Gastrocnemius medialis (tissue), 4 donors: Measurements from ENCODE around the gene P2RY14.

ENCODE experiments used
- POLR2A ChIP-seq, 2 donors: fragments of 450-650 bp; IDR thresholded peaks; one replicate each; pipeline ENCODE4 v1.6.1; 2017; ENCODE audit warnings: antibody characterized with exemption in 2 of 2, mild to moderate bottlenecking in 2 of 2, moderate library complexity in 2 of 2
- TF ChIP-seq, protein P1 (sequence below), 5 experiments: fragments of 450-650 bp in 3 of 5; fragments of 200-600 bp in 2 of 5; sonication (generic) in 2 of 5; IDR thresholded peaks in 4 of 5; conservative IDR thresholded peaks in 1 of 5; 1 replicate in 4 of 5; 2 replicates in 1 of 5; pipeline ENCODE4 v1.5.1; 2016 to 2019; ENCODE audit warnings: antibody characterized with exemption in 5 of 5, mild to moderate bottlenecking in 3 of 5, moderate library complexity in 3 of 5

- TF ChIP-seq, protein P1, sequence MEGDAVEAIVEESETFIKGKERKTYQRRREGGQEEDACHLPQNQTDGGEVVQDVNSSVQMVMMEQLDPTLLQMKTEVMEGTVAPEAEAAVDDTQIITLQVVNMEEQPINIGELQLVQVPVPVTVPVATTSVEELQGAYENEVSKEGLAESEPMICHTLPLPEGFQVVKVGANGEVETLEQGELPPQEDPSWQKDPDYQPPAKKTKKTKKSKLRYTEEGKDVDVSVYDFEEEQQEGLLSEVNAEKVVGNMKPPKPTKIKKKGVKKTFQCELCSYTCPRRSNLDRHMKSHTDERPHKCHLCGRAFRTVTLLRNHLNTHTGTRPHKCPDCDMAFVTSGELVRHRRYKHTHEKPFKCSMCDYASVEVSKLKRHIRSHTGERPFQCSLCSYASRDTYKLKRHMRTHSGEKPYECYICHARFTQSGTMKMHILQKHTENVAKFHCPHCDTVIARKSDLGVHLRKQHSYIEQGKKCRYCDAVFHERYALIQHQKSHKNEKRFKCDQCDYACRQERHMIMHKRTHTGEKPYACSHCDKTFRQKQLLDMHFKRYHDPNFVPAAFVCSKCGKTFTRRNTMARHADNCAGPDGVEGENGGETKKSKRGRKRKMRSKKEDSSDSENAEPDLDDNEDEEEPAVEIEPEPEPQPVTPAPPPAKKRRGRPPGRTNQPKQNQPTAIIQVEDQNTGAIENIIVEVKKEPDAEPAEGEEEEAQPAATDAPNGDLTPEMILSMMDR (IDR thresholded peaks at IDR 0.05 in 4 of 5, conservative IDR thresholded peaks at IDR 0.05 in 1 of 5): no peak
- TF ChIP-seq POLR2A (IDR thresholded peaks at IDR 0.05): no peak
Measured at GRCh38 chr3:151209654-151210053, 68.7 kb downstream of the P2RY14 start.
